GM12873 (cell line): ENCODE measurements around the gene INPP5E.

Experiments
- CTCF ChIP-seq: IDR thresholded peaks from 2 replicates; pipeline ENCODE4 v1.5.1; 2012; ENCODE audit warnings: low read depth, mild to moderate bottlenecking, moderate library complexity, low read length, control low read depth; ENCODE audit not compliant: insufficient read depth; ENCODE audit errors: missing control alignments

Gene INPP5E

GRCh38 chr9:136470356-136470755, 30.7 kb upstream of the INPP5E start:
- TF ChIP-seq CTCF: no peak

- TF ChIP-seq CTCF: no peak
Measured at GRCh38 chr9:136467766-136468165, 28.1 kb upstream of the INPP5E start.

- no peak for TF ChIP-seq CTCF
Measured at GRCh38 chr9:136466155-136466541, 26.5 kb upstream of the INPP5E start.

GRCh38 chr9:136465500-136466154, 26.0 kb upstream of the INPP5E start:
- TF ChIP-seq CTCF: no peak

GRCh38 chr9:136464241-136464640, 24.6 kb upstream of the INPP5E start:
- no peak for TF ChIP-seq CTCF

- no peak for TF ChIP-seq CTCF
Measured at GRCh38 chr9:136463578-136463977, 23.9 kb upstream of the INPP5E start.

GRCh38 chr9:136462664-136463063, 23.0 kb upstream of the INPP5E start:
- TF ChIP-seq CTCF: no peak
